SK-N-SH treated with all-trans-retinoic acid at 6 μM for 48 hours (cell line): ENCODE results near the gene SH3BP5.

Source experiments
- BACH2 ChIP-seq: fragments of 250-450 bp; sonication (Bioruptor Pico); IDR thresholded peaks from 2 replicates; pipeline ENCODE4 v1.9.0; 2021; ENCODE audit warnings: mild to moderate bottlenecking, borderline replicate concordance
- CREB5 ChIP-seq: fragments of 250-450 bp; sonication (Bioruptor Pico); IDR thresholded peaks from 2 replicates; pipeline ENCODE4 v1.5.1; 2020; ENCODE audit warnings: low read depth, mild to moderate bottlenecking, moderate library complexity
- PATZ1 ChIP-seq: fragments of 250-450 bp; sonication (Bioruptor Pico); IDR thresholded peaks from 2 replicates; pipeline ENCODE4 v1.8.0; 2020; ENCODE audit warnings: mild to moderate bottlenecking, moderate library complexity, borderline replicate concordance
- TCF4 ChIP-seq: fragments of 250-450 bp; sonication (Bioruptor Pico); IDR thresholded peaks from 2 replicates; pipeline ENCODE4 v1.8.0; 2021; ENCODE audit warnings: mild to moderate bottlenecking, moderate library complexity, borderline replicate concordance
- TSHZ2 ChIP-seq: fragments of 250-450 bp; sonication (Bioruptor Pico); IDR thresholded peaks from 2 replicates; pipeline ENCODE4 v1.5.0; 2020; ENCODE audit warnings: mild to moderate bottlenecking, moderate library complexity
- ZC3H10 ChIP-seq: fragments of 250-450 bp; sonication (Bioruptor Pico); IDR thresholded peaks from 2 replicates; pipeline ENCODE4 v1.5.1; 2021; ENCODE audit warnings: mild to moderate bottlenecking, moderate library complexity
- ZFP30 ChIP-seq: fragments of 450-650 bp; formaldehyde crosslinking; IDR thresholded peaks from 2 replicates; pipeline ENCODE4 v1.5.0; 2022; ENCODE audit warnings: mild to moderate bottlenecking, moderate library complexity
- ZNF565 ChIP-seq: fragments of 450-650 bp; formaldehyde crosslinking; conservative IDR thresholded peaks from 2 replicates; pipeline ENCODE4 v1.5.0; 2020; ENCODE audit warnings: low read depth, mild to moderate bottlenecking, moderate library complexity
- ZNF8 ChIP-seq: fragments of 450-650 bp; formaldehyde crosslinking; IDR thresholded peaks from 2 replicates; pipeline ENCODE4 v1.5.0; 2020; ENCODE audit warnings: mild to moderate bottlenecking, moderate library complexity

GRCh38 chr3:15319575-15319974 is 12.8 kb downstream of the SH3BP5 start:
- TF ChIP-seq ZNF8 (CRISPR knock-in tag), result no peak
- no peak for TF ChIP-seq BACH2
- no peak for TF ChIP-seq ZC3H10
- TF ChIP-seq CREB5 (CRISPR knock-in tag), result no peak
- no peak for TF ChIP-seq TSHZ2
- TF ChIP-seq PATZ1 (CRISPR knock-in tag), result no peak
- no peak for TF ChIP-seq ZNF565 (CRISPR knock-in tag)
- no peak for TF ChIP-seq ZFP30 (CRISPR knock-in tag)
- no peak for TF ChIP-seq TCF4 (CRISPR knock-in tag)
